GM12878 (cell line): Measurements from ENCODE around the gene LIMS2. TPM values are rescaled to one million over a fixed set of nuclear protein-coding genes. Genes with fewer than 3 reads are reported as not detected.

ENCODE experiments used
- ATAC-seq: fragments of 200-7000 bp; cut with Tn5 transposase; 3 replicates; pipeline ENCODE4 v1.9.1; 2020; ENCODE audit warnings: mild to moderate bottlenecking, moderate library complexity
- BruUV-seq: library from RNA; stranded (reverse); fragments of 400-500 nt; replicated peaks from 2 replicates; lab custom pipeline; 2021; lab: Mats Ljungman, UMichigan
- CTCF ChIA-PET: fragments of 300-600 bp; sonication (Branson Sonifier 250); formaldehyde crosslinking; extraction: SDS; loops from one replicate; lab custom pipeline; 2021; ENCODE audit warnings: inconsistent platforms; lab: Yijun Ruan, JAX
- POLR2A ChIA-PET: fragments of 350-600 bp; formaldehyde crosslinking; extraction: SDS; loops from one replicate; lab custom pipeline; 2021; ENCODE audit warnings: inconsistent platforms; lab: Charles Lee
- RAD21 ChIA-PET: fragments of 300-600 bp; sonication (Branson Sonifier 250); formaldehyde crosslinking; loops from one replicate; lab custom pipeline; 2023; ENCODE audit warnings: antibody characterized with exemption; ENCODE audit not compliant: unreplicated experiment; lab: Charles Lee
- SMC1A ChIA-PET: fragments of 300-600 bp; sonication (Branson Sonifier 250); formaldehyde crosslinking; loops from one replicate; lab custom pipeline; 2023; ENCODE audit not compliant: unreplicated experiment, uncharacterized antibody; lab: Charles Lee
- DNase-seq: peaks from one replicate; pipeline ENCODE4 v3.0.0-alpha.2; 2011; ENCODE audit warnings: low read depth, low spot score
- FAIRE-seq: peaks from 3 replicates; lab custom pipeline; 2011; peaks lifted over from hg19 to GRCh38; lab: Jason Lieb, UNC
- H2AFZ ChIP-seq: 2 replicates; pipeline ENCODE4 v1.6.0; 2011; ENCODE audit warnings: low read depth, low read length, control low read depth; ENCODE audit not compliant: control insufficient read depth
- H3K27ac ChIP-seq: 2 replicates; pipeline ENCODE4 v1.5.1; 2011; ENCODE audit warnings: control low read depth; ENCODE audit not compliant: control insufficient read depth, insufficient read depth
- H3K27me3 ChIP-seq, 2 experiments: replicated peaks in 1 of 2; 2 replicates each; pipeline versions ENCODE4 v1.6.0 to v1.6.1; 2011; ENCODE audit warnings: low read length in 1 of 2; ENCODE audit not compliant: control insufficient read depth in 2 of 2, insufficient read depth in 2 of 2
- H3K36me3 ChIP-seq, 2 experiments: 2 replicates each; pipeline ENCODE4 v1.5.1; 2011; ENCODE audit warnings: low read length in 1 of 2; ENCODE audit not compliant: control insufficient read depth in 2 of 2, insufficient read depth in 2 of 2
- H3K4me1 ChIP-seq: 2 replicates; pipeline ENCODE4 v1.6.1; 2011; ENCODE audit warnings: mild to moderate bottlenecking, low read length, moderate library complexity, mixed read lengths; ENCODE audit not compliant: control insufficient read depth, insufficient read depth
- H3K4me2 ChIP-seq: 2 replicates; pipeline ENCODE4 v1.6.0; 2011; ENCODE audit warnings: control low read depth; ENCODE audit not compliant: control insufficient read depth, insufficient read depth
- H3K4me3 ChIP-seq: fragments of 200-600 bp; sonication (generic); 2 replicates; pipeline ENCODE4 v1.5.1; 2016
- H3K79me2 ChIP-seq: 2 replicates; pipeline ENCODE4 v1.6.0; 2011; ENCODE audit warnings: low read length; ENCODE audit not compliant: control insufficient read depth, insufficient read depth
- H3K9ac ChIP-seq: 2 replicates; pipeline ENCODE4 v1.8.0; 2011; ENCODE audit warnings: low read length, control low read depth, mixed read lengths; ENCODE audit not compliant: control insufficient read depth, insufficient read depth
- H3K9me3 ChIP-seq: replicated peaks from 3 replicates; pipeline ENCODE4 v1.5.1; 2011; ENCODE audit warnings: mild to moderate bottlenecking, low read length; ENCODE audit not compliant: control insufficient read depth, insufficient read depth
- H4K20me1 ChIP-seq: 2 replicates; pipeline ENCODE4 v1.6.0; 2011; ENCODE audit not compliant: control insufficient read depth, insufficient read depth
- ASH2L ChIP-seq: fragments of 300-600, 200-600 bp; sonication (generic); IDR thresholded peaks from 2 replicates; pipeline ENCODE4 v1.6.1; 2017; ENCODE audit warnings: low read depth, mild to moderate bottlenecking, borderline replicate concordance
- CBFB ChIP-seq: IDR thresholded peaks from 2 replicates; pipeline ENCODE4 v1.6.1; 2016; ENCODE audit warnings: antibody characterized with exemption, low read depth
- E2F4 ChIP-seq: IDR thresholded peaks from 2 replicates; pipeline ENCODE4 v1.6.1; 2012; ENCODE audit warnings: low read depth, low read length, improper control_type of control experiment
- RBBP5 ChIP-seq: fragments of 200-600 bp; sonication (generic); conservative IDR thresholded peaks from 2 replicates; pipeline ENCODE4 v1.6.1; 2016
- TBL1XR1 ChIP-seq: IDR thresholded peaks from 2 replicates; pipeline ENCODE4 v1.6.1; 2012; ENCODE audit warnings: low read depth, low read length, improper control_type of control experiment
- ZZZ3 ChIP-seq: IDR thresholded peaks from 2 replicates; pipeline ENCODE4 v1.6.1; 2011; ENCODE audit warnings: low read depth; ENCODE audit not compliant: control insufficient read depth, insufficient read length
- in situ Hi-C: fragments of 300-500 bp; cut with MboI; formaldehyde crosslinking; loops from 9 replicates; pipeline ENCODE4 v1.14.3; 2018; ENCODE audit warnings: mixed read lengths
- intact Hi-C: fragments of 100-400 bp; cut with micrococcal nuclease; formaldehyde crosslinking; loops from one replicate; pipeline ENCODE4 v1.14.2; 2022; ENCODE audit not compliant: unreplicated experiment
- polyA plus RNA-seq, 11 experiments: library from polyadenylated mRNA; depleted of rRNA in 4 of 11; unstranded in 6 of 11; stranded (reverse) in 5 of 11; fragments of >200 nt; fragmentation: Nextera tagmentation in 4 of 11; fragmentation: Illumina TruSeq in 1 of 11; extraction: Ambion mirVana in 4 of 11; extraction: Trizol in 1 of 11; gene quantifications; 1 replicate in 1 of 11; 2 replicates in 10 of 11; pipeline versions ENCODE4 v1.2.1 to v1.2.3, GENCODE V29; 2011 to 2016; ENCODE audit warnings: inconsistent platforms in 2 of 11, missing spikeins in 2 of 11, low read depth in 1 of 11
- total RNA-seq, 4 experiments: library from RNA; depleted of rRNA in 3 of 4; stranded (reverse); fragments of >200 nt in 3 of 4; fragmentation: Illumina TruSeq in 1 of 4; extraction: Trizol in 1 of 4; gene quantifications; 2 replicates each; pipeline versions ENCODE4 v1.2.1 to v1.2.3, GENCODE V29; 2013 to 2021
- TF ChIP-seq, protein P1 (sequence below): fragments of 450-650 bp; IDR thresholded peaks from 2 replicates; pipeline ENCODE4 v1.6.1; 2017; ENCODE audit warnings: mild to moderate bottlenecking, moderate library complexity
- TF ChIP-seq, protein P2 (sequence below): IDR thresholded peaks from 2 replicates; pipeline ENCODE4 v1.6.1; 2012; ENCODE audit warnings: low read depth, low read length, improper control_type of control experiment

LIMS2 gene
- total and polyA plus RNA-seq, 10 of the 15 experiments (the other 5 are each of a cell fraction or from before 2014, with no cell fraction given) = 0.06 to 0.81 (median 0.16) TPM; not detected in 2

DNA sequence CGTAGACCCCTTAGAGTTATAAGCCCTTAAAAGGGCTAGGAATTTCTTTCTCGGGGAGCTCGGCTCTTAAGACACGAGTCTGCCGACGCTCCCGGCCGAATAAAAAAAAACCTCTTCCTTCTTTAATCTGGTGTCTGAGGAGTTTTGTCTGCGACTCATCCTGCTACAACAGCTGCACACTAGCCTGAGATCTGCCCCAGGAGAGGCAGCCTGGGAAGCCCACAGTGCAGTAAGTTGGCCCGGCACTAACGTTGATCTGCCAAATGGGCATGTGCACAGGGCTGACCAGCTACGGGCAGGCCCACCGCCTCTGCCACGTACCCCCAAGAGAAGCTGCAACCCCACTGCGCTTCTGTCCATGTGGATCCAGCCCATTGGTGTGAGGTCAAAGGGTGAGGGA lies 8.4 kb upstream of the LIMS2 start (continued):
- TF ChIP-seq, protein P1, sequence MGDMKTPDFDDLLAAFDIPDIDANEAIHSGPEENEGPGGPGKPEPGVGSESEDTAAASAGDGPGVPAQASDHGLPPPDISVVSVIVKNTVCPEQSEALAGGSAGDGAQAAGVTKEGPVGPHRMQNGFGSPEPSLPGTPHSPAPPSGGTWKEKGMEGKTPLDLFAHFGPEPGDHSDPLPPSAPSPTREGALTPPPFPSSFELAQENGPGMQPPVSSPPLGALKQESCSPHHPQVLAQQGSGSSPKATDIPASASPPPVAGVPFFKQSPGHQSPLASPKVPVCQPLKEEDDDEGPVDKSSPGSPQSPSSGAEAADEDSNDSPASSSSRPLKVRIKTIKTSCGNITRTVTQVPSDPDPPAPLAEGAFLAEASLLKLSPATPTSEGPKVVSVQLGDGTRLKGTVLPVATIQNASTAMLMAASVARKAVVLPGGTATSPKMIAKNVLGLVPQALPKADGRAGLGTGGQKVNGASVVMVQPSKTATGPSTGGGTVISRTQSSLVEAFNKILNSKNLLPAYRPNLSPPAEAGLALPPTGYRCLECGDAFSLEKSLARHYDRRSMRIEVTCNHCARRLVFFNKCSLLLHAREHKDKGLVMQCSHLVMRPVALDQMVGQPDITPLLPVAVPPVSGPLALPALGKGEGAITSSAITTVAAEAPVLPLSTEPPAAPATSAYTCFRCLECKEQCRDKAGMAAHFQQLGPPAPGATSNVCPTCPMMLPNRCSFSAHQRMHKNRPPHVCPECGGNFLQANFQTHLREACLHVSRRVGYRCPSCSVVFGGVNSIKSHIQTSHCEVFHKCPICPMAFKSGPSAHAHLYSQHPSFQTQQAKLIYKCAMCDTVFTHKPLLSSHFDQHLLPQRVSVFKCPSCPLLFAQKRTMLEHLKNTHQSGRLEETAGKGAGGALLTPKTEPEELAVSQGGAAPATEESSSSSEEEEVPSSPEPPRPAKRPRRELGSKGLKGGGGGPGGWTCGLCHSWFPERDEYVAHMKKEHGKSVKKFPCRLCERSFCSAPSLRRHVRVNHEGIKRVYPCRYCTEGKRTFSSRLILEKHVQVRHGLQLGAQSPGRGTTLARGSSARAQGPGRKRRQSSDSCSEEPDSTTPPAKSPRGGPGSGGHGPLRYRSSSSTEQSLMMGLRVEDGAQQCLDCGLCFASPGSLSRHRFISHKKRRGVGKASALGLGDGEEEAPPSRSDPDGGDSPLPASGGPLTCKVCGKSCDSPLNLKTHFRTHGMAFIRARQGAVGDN = no peak
- TF ChIP-seq ASH2L = no peak
- TF ChIP-seq RBBP5 = no peak
- TF ChIP-seq CBFB = no peak

DNA sequence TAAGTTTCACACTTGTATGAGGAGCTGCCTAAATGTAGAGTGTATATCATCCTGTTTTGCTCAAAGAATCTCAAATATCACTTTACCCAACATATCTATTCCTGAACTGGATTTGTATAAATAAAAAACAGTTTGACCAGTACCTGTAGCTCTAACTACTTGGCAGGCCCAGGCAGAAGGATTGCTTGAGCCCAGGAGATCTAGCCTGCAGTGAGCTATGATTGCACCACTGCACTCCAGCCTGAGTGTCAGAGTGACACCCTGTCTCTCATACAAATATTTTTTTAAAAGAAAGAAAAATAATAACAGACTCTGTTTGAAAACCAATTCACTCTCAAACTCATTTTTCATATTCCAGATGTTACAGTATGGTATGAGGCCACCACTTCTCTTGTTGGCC lies 7.7 kb upstream of the LIMS2 start:
- no TSS peak for BruUV-seq
- intact Hi-C loops = no loop called here
- Histone ChIP-seq H3K4me3 (no peak overlapping the region), H3K9me3 (no peaks in the 10 kb centered on the region), H3K79me2 (no peaks in the 10 kb centered on the region), H2AFZ (no peak overlapping the region), H3K27ac (no peak overlapping the region), H3K4me1 (no peaks in the 10 kb centered on the region), H3K4me2 (no peak overlapping the region), H3K9ac (no peak overlapping the region), H4K20me1 (0 out of 2 replicates have a peak, but pooled peaks cover 3% of the 10 kb centered on the region), H3K27me3 (peaks cover 0 to 2% of the 10 kb centered on the region in 2 experiments; a peak in 2 of 4 replicates), H3K36me3 (no peaks in the 10 kb centered on the region)
- TF ChIP-seq E2F4 (no peak), ZZZ3 (no peak), TBL1XR1 (no peak)
- TF ChIP-seq, protein P2, sequence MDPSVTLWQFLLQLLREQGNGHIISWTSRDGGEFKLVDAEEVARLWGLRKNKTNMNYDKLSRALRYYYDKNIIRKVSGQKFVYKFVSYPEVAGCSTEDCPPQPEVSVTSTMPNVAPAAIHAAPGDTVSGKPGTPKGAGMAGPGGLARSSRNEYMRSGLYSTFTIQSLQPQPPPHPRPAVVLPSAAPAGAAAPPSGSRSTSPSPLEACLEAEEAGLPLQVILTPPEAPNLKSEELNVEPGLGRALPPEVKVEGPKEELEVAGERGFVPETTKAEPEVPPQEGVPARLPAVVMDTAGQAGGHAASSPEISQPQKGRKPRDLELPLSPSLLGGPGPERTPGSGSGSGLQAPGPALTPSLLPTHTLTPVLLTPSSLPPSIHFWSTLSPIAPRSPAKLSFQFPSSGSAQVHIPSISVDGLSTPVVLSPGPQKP = no peak
- POLR2A ChIA-PET = no interaction called here
- ATAC-seq (no peak), FAIRE-seq (no peak), DNase-seq (no peak)
- in situ Hi-C loops = no loop called here
- SMC1A ChIA-PET = interaction anchor here (0.6 kb wide), 1 partner anchor 154 kb away, joined by 3 read pairs; no protein-coding TSS in a partner anchor
- RAD21 ChIA-PET = no interaction called here
- CTCF ChIA-PET = interaction anchor here (0.9 to 1.6 kb wide), 2 partner anchors 9 to 128 kb away, joined by 3 read pairs; partner anchors contain the start of gene WDR33
